ENCODE data around the gene SEC31A. TPM values are rescaled to one million over a fixed set of nuclear protein-coding genes. Genes with fewer than 3 reads are reported as not detected.

Gene SEC31A
- total RNA-seq, 1 donor: 186 TPM

- Histone ChIP-seq H3K4me3 (ENCODE audit: low read length) (peak within 1 kb of the TSS; percentile 90), H3K4me1 (ENCODE audit: insufficient read depth, low read length) (peaks cover 25% of the 10 kb centered on the region), H3K9me3 (ENCODE audit: low read depth, low read length) (no peaks in the 10 kb centered on the region), H3K27me3 (ENCODE audit: insufficient read depth, low read length) (no peaks in the 10 kb centered on the region)
Observed at GRCh38 chr4:82900411-82901182, 9.6 kb upstream of the SEC31A start, which contains the start of gene THAP9. Gene THAP9 (plus strand): TSS chr4:82900735. CDS start chr4:82900803, 68 bp downstream.

- no peaks in the 10 kb centered on the region for H3K9me3 ChIP-seq (ENCODE audit: low read depth, low read length)
- H3K27me3 ChIP-seq (ENCODE audit: insufficient read depth, low read length): no peaks in the 10 kb centered on the region
- peaks cover 25% of the 10 kb centered on the region for H3K4me1 ChIP-seq (ENCODE audit: insufficient read depth, low read length)
- H3K4me3 ChIP-seq (ENCODE audit: low read length): peak overlapping the region; percentile 90
Observed at GRCh38 chr4:82900066-82900410, 9.1 kb upstream of the SEC31A start.

DNA sequence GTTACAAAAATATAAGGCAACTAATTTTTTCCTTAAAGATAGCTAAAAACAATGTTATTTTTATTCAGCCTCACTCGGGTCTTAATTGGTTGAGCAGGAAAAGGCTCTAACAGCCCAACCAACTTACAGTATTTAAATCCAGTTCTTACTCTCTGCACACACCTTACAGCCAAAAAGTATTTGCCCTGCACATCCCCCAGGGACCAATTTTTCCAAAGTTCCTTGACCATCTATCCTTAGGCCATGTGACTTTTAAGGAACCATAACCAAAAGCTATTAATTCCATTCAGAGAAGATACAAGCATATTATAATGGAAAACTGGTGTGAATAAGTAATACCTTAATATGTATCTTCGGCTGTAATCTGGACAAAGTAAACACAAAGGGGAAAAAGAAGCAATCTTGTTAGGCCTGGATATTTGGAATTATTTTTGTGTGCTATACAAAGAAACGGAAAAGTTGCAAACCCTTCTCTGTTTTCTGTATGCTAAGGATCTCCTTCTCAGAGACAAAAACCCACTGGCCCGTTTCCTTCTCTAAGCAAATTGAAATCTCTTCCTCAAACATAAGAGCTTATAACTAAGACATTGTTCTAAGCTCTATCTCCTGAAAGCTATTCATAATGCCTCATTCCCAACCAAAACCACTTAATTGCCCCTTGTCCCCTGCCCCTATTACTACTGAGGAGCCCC is 8.6 kb upstream of the SEC31A start:
- Histone ChIP-seq H3K9me3 (ENCODE audit: low read depth, low read length) (no peaks in the 10 kb centered on the region), H3K4me3 (ENCODE audit: low read length) (peak overlapping the region; percentile 90), H3K4me1 (ENCODE audit: insufficient read depth, low read length) (peaks cover 25% of the 10 kb centered on the region), H3K27me3 (ENCODE audit: insufficient read depth, low read length) (no peaks in the 10 kb centered on the region)

DNA sequence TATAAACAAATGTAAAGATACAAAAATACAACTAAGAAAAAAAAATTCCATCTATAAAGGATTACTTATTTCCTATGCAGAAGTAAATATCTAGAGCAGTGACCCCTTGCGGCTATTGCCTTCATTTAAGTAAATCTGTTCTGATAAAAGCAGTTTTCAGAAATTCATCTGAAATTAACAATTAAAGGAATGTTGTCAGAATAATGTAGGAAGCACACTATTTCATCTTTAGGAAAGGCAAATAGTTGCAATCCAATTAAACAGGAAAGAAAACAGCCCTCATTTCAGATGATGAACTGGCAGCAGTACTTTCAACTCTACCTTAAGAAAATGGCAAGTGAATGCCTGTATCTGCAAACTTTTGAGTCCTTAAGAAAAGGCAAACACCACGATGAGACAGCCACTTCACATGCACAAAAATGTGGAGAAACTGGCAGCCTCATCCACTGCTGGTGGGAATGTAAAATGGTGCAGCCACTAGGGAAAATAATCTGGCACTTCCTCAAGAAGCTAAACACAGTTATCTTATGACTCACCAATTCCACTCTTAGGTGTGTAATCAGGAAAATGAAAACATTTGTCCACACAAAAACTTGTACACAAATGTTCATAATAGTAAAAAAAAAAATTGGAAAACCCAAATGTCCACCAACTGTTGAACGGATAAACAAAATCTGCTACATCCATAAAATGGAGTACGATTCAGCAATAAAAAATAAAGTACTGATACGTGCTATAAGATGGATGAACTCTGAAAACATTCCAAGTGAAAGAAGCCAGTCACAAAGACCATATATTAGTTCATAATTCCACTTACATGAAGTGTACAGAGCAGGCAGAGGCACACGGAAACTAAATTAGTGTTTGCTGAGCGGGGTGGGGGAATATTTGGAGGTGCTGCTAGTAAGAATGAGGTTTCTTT is 7.6 kb upstream of the SEC31A start:
- H3K4me1 ChIP-seq (ENCODE audit: insufficient read depth, low read length): peaks cover 25% of the 10 kb centered on the region
- H3K27me3 ChIP-seq (ENCODE audit: insufficient read depth, low read length): no peaks in the 10 kb centered on the region
- H3K4me3 ChIP-seq (ENCODE audit: low read length): peak overlapping the region; percentile 90
- H3K9me3 ChIP-seq (ENCODE audit: low read depth, low read length): no peaks in the 10 kb centered on the region

GRCh38 chr4:82896755-82897154 is 5.8 kb upstream of the SEC31A start:
- Histone ChIP-seq H3K9me3 (ENCODE audit: low read depth, low read length) (no peaks in the 10 kb centered on the region), H3K27me3 (ENCODE audit: insufficient read depth, low read length) (no peaks in the 10 kb centered on the region), H3K4me1 (ENCODE audit: insufficient read depth, low read length) (peaks cover 23% of the 10 kb centered on the region), H3K4me3 (ENCODE audit: low read length) (no peak overlapping the region)

DNA sequence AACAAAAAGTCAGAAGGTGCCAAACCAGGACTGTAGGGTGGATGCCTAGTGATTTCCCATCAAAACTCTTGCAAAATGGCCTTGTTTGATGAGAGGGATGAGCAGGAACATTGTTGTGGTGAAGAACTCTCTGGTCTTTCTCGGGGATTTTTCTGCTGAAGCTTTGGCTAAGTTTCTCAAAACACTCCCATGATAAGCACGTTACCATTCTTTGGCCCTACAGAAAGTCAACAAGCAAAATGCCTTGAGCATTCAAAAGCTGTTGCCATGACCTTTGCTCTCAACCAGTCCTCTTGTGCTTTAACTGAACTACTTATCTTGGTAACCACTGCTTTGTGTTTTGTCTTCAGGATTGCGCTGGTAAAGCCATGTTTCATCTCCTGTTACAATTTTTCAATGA is 3.0 kb upstream of the SEC31A start:
- peaks cover 26% of the 10 kb centered on the region for H3K4me1 ChIP-seq (ENCODE audit: insufficient read depth, low read length)
- H3K4me3 ChIP-seq (ENCODE audit: low read length): no peak overlapping the region
- no peaks in the 10 kb centered on the region for H3K27me3 ChIP-seq (ENCODE audit: insufficient read depth, low read length)
- no peaks in the 10 kb centered on the region for H3K9me3 ChIP-seq (ENCODE audit: low read depth, low read length)

GRCh38 chr4:82892467-82892802 is 1.5 kb upstream of the SEC31A start:
- Histone ChIP-seq H3K9me3 (ENCODE audit: low read depth, low read length) (no peaks in the 10 kb centered on the region), H3K4me3 (ENCODE audit: low read length) (no peak overlapping the region), H3K27me3 (ENCODE audit: insufficient read depth, low read length) (no peaks in the 10 kb centered on the region), H3K4me1 (ENCODE audit: insufficient read depth, low read length) (peaks cover 17% of the 10 kb centered on the region)

DNA sequence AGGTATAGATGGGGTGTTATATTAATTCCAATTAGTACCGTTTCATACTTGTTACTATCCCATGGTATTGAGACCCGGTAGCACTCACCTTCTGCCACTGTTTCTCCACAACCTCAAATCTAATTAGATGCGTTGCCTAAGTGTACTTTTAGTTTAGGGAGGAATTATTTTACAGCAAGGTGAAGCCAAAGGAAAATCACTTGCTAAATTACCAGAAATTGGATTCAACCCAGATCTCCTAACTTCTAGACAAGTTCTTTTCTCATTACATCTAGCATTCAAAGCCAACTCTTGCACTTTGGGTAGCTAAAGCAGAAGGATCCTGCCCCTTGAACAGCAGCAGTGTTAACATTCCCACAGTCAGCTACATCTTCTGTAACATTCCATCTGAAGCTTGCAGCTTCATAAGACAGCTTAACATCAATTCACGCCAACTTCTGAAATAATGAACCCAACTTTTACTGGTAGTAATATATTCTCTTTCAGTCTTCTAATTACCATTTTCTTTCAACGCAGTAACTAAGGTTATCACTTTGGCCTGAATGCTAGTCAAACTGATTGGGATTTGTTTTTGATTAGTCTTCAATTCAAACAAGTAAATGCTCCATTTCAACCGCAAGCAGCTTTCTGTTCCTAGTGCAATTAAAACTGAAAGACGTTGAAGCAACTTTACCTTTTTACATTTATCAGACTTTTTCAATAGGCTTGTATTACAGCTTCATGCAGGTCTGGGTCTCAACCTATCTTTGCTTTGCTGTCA is 934 bp upstream of the SEC31A start:
- Histone ChIP-seq H3K27me3 (ENCODE audit: insufficient read depth, low read length) (no peaks in the 10 kb centered on the region), H3K4me1 (ENCODE audit: insufficient read depth, low read length) (peaks cover 16% of the 10 kb centered on the region), H3K9me3 (ENCODE audit: low read depth, low read length) (no peaks in the 10 kb centered on the region), H3K4me3 (ENCODE audit: low read length) (peak overlapping the region; percentile 91)

- peaks cover 20% of the 10 kb centered on the region for H3K4me1 ChIP-seq (ENCODE audit: insufficient read depth, low read length)
- peak overlapping the region; percentile 91 for H3K4me3 ChIP-seq (ENCODE audit: low read length)
- H3K27me3 ChIP-seq (ENCODE audit: insufficient read depth, low read length): no peaks in the 10 kb centered on the region
- no peaks in the 10 kb centered on the region for H3K9me3 ChIP-seq (ENCODE audit: low read depth, low read length)
Observed at GRCh38 chr4:82890528-82890900, 439 bp downstream of the SEC31A start.

DNA sequence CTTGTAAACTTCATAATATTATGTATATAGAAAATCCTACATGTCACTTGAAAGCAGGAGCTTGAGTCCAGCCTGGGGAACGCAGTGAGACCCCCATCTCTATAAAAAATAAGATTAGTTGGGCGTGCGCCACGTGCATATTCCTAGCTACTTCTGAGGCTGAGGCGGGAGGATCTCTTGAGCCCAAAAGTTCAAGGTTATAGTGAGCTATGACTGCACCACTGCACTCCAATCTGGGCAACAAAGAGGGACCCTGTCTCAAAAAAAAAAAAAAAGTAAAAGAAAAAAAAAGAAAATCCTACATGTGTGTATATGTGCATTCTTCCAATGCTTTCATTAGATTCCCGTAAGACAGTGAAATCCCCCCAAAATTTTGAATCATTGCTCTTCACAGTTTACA is 1.7 kb downstream of the SEC31A start:
- no peaks in the 10 kb centered on the region for H3K27me3 ChIP-seq (ENCODE audit: insufficient read depth, low read length)
- no peak overlapping the region for H3K4me3 ChIP-seq (ENCODE audit: low read length)
- no peaks in the 10 kb centered on the region for H3K9me3 ChIP-seq (ENCODE audit: low read depth, low read length)

GRCh38 chr4:82886147-82886942 is 4.6 kb downstream of the SEC31A start:
- no peaks in the 10 kb centered on the region for H3K9me3 ChIP-seq (ENCODE audit: low read depth, low read length)
- H3K27me3 ChIP-seq (ENCODE audit: insufficient read depth, low read length): no peaks in the 10 kb centered on the region
- H3K4me1 ChIP-seq (ENCODE audit: insufficient read depth, low read length): peaks cover 17% of the 10 kb centered on the region
- no peak overlapping the region for H3K4me3 ChIP-seq (ENCODE audit: low read length)

More for the DNA sequence above, 1.7 kb downstream of the SEC31A start:
- H3K4me1 ChIP-seq (ENCODE audit: insufficient read depth, low read length): peaks cover 20% of the 10 kb centered on the region

DNA sequence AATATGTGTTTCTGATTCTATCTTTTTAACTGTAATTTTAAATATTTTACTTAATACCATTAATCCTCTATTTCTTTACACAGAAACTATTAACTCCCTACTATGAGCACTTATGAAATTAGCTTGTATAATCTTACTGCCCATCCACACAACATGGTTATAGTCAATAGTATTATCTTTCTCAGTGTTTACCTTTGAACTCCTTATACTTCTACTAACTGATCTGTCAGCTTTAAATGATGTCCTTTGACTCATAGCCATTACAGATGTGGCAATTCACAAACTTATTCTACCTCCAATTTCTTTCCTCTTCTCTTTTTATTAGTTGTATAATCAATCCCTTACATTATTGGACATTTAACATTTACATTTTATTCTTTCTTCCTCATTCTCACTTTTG is 5.5 kb downstream of the SEC31A start:
- Histone ChIP-seq H3K27me3 (ENCODE audit: insufficient read depth, low read length) (no peaks in the 10 kb centered on the region), H3K4me1 (ENCODE audit: insufficient read depth, low read length) (peaks cover 17% of the 10 kb centered on the region), H3K4me3 (ENCODE audit: low read length) (no peak overlapping the region), H3K9me3 (ENCODE audit: low read depth, low read length) (no peaks in the 10 kb centered on the region)

GRCh38 chr4:82868572-82868971 is 22.4 kb downstream of the SEC31A start:
- H3K27me3 ChIP-seq (ENCODE audit: insufficient read depth, low read length): no peaks in the 10 kb centered on the region
- no peak overlapping the region for H3K4me3 ChIP-seq (ENCODE audit: low read length)
- no peaks in the 10 kb centered on the region for H3K9me3 ChIP-seq (ENCODE audit: low read depth, low read length)
- H3K4me1 ChIP-seq (ENCODE audit: insufficient read depth, low read length): peaks cover 12% of the 10 kb centered on the region

Data from mononuclear cell (primary cell).